Fibroblast of mammary gland (primary cell): ENCODE measurements around the gene TCF25.

Source experiments
- DNase-seq: peaks from one replicate; pipeline ENCODE4 v3.0.0-alpha.2; 2010; ENCODE audit warnings: low read depth
- H3K4me3 ChIP-seq: 2 replicates; pipeline ENCODE4 v1.5.1; 2011; ENCODE audit warnings: low read depth, mild to moderate bottlenecking, low read length, moderate library complexity; ENCODE audit not compliant: control insufficient read depth
- TF ChIP-seq, protein P1 (sequence below): conservative IDR thresholded peaks from 2 replicates; pipeline ENCODE4 v1.5.1; 2011; ENCODE audit warnings: low read depth, low read length, inconsistent platforms; ENCODE audit not compliant: control insufficient read depth, insufficient read depth

TCF25 gene

DNA sequence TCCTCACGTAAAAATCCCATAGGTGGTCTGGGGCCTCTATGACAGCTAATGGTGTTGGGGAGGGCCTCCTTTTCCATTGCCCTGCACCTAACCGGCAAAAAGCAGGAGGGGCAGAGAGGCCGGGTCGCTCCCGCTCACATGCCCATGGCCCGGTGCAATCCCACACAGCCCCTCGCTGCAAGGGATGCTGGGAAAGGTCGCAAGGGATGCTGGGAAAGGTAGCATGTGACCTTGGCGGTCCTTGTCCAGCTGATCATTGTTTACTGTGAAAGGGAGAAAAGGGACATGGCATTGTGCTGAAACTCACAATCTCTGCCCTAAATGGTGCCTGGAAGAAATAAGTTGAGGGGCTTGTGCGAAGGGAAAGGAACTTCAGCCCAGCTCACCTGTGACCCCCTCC lies 85.2 kb downstream of the TCF25 start:
- TF ChIP-seq, protein P1, sequence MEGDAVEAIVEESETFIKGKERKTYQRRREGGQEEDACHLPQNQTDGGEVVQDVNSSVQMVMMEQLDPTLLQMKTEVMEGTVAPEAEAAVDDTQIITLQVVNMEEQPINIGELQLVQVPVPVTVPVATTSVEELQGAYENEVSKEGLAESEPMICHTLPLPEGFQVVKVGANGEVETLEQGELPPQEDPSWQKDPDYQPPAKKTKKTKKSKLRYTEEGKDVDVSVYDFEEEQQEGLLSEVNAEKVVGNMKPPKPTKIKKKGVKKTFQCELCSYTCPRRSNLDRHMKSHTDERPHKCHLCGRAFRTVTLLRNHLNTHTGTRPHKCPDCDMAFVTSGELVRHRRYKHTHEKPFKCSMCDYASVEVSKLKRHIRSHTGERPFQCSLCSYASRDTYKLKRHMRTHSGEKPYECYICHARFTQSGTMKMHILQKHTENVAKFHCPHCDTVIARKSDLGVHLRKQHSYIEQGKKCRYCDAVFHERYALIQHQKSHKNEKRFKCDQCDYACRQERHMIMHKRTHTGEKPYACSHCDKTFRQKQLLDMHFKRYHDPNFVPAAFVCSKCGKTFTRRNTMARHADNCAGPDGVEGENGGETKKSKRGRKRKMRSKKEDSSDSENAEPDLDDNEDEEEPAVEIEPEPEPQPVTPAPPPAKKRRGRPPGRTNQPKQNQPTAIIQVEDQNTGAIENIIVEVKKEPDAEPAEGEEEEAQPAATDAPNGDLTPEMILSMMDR = no peak
- H3K4me3 ChIP-seq = no peak overlapping the region
- DNase-seq = no peak

DNA sequence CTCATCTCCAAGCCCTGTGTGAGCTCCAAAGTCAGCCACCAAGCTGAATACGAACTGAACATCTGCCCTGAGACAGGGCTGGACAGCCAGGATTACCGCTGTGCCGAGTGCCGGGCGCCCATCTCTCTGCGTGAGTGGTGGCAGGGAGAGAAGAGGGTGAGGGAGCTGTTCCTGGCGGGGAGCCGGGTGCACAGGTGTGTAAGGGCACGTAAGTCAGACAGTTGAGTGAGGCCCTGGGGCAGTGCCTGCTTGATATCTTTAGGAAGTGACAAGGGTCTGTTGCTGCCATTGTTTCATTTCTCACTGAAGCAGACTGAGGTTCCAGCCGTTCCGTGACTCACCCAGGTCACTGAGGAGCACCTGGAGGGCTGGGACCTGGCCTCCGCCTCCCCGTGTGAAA lies 87.6 kb downstream of the TCF25 start:
- TF ChIP-seq, protein P1 = no peak
- no peak overlapping the region for H3K4me3 ChIP-seq
- DNase-seq = no peak
